ENCODE data around the gene DSE. TPM values are rescaled to one million over a fixed set of nuclear protein-coding genes. Genes with fewer than 3 reads are reported as not detected.
"Not testable (repeated sequence)": the region's sequence is repeated elsewhere in the genome, so short reads cannot be mapped to it uniquely, and the experiment has no call there.

DSE gene
- total RNA-seq: 31.6 and 32.5 TPM in 2 replicates
- 49.9 TPM for polyA plus RNA-seq (2012)

DNA sequence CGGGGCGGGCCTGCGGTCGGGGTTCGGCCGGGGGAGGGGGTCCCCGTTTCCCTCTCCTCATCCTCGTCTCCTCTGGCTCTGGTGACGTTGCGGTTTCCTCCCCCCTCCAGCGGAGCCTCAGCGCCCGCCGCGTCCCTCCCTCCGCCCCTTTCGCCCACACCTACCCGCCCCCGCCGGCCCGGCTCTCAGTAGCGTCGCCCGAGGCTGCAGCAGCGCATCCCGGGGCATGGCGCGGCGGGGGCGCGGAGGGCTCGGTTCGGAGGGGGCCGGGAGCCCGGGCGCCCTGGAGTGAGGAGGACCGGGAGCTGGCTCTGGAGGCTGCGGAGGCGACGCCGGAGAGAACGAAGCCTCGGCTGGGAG, at the start of gene DSE:
DSE (plus strand) TSS at position 188 of the 360 bp plus-strand sequence. CDS start 28,304 bp downstream, outside the sequence.
- no peak for DNase-seq (ENCODE audit: low read depth)

DNA sequence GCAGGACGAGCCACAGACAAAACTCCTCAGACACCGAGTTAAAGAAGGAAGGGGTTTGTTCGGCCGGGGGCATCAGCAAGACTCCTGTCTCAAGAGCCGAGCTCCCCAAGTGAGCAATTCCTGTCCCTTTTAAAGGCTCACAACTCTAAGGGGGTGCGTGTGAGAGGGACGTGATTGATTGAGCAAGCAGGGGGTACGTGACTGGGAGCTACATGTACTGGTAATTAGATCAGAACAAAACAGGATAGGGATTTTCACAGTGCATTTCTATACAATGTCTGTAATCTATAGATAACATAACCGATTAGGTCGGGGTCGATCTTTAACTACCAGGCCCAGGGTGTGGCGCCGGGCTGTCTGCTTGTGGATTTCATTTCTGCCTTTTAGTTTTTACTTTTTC, 48.8 kb upstream of the DSE start:
- not testable (repeated sequence) for DNase-seq (ENCODE audit: low read depth)

DNA sequence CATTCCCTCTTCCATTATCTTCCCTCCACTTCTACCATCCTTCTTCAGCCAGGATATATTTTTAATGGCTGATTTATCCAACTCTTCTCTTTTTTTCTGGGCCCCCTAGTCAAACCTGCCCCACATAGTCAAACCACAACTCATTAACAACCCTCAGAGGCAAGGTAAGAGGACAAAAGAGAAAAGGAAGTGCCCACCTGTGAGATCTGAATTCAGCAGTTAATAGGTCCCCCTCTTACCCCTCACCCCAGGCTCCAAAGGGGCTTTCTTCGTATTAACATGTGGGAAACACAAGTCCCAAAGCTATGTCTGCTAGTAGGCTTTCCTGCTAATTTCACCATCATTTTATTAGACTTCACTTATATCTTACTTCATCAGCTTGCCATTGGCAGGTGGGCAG, 46.9 kb upstream of the DSE start:
- no peak for DNase-seq (ENCODE audit: low read depth)

DNA sequence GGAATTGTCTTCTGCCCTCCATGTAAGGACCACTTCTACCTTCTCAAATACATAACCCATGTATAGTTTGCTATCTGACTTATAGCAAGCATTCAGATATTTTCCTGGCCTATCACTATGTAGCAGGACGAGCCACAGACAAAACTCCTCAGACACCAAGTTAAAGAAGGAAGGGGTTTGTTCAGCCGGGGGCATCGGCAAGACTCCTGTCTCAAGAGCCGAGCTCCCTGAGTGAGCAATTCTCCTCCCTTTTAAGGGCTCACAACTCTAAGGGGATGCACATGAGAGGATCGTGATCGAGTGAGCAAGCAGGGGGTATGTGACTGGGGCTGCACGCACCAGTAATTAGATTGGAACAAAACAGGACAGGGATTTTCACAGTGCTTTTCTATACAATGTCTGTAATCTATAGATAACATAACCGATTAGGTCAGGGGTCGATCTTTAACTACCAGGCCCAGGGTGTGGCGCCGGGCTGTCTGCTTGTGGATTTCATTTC, 45.1 kb upstream of the DSE start:
- DNase-seq (ENCODE audit: low read depth): not testable (repeated sequence)

DNA sequence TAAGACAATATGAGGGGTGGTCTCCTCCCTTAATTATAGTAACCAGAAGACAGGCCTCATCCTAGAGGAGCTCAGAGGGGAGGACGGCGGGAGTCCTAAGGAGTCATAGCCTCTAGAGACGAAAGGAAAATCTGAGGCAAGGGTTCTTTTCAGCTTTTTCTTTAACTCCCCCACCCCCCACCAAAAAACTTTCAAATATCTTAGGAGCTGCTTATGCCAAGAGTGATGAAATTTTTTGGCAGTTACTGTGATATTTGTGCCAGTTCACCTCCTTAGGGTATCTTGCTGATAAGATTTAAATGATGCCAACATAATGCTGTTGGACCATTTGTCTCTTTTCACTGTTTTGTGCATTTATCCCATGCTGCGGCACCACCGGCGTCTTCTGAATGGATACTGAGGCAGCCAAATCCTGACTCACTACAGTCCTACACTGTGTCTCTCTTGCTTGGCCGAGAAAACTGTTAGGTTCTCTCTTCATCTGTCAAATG, 44.5 kb upstream of the DSE start:
- no peak for DNase-seq (ENCODE audit: low read depth)

DNA sequence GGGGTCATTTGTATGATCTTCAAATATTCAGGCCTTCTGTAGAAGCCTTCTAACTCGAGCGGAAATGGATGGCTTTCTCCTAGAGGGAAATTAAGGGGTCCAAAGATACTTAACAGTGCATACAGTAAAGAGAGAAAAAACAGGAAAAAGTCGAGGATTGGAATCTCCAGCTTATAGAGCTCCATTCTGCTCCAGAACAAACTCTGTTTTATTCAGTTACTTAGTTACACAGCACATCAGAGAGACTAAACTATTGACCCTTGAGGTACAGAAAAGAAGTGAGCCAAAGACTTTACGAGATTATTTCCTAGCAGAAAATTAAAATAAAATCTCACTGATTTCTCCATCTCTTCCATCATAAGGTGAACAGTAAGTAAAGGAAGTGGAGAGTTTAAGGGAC, 43.8 kb upstream of the DSE start:
- DNase-seq (ENCODE audit: low read depth): no peak

DNA sequence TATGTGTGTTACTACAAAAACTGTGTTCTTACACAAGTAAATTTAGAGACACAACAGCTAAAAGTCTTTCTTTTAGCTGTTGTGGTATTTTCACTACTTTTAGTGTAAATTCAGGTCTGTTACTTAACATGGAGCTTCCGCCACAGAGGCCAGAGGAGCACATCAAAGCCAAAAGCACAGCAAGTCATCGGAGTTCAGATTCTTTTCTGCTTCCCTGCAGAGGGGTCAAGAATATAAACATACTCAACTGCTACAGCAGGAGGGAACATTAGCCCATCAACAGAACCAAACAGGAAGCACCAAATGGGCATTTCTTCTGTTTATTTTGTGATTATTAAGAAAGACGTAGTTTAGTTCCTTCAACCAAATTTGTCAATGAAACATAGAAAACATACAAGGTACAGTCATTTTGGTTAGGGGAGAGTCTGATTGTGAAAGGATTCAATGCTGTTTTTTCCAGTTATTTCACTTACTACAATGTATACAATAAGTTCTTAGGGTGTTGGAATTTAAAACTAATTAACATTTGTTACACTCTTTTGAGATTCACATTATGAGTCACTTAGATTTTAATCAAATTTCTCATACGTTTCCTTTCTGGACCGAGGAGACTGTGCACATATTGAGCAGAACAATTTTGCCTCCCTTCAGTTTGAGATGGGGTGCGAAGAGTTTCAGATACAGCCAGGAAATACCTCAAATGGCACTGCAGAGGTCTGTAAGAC, 42.8 kb upstream of the DSE start:
- no peak for DNase-seq (ENCODE audit: low read depth)

DNA sequence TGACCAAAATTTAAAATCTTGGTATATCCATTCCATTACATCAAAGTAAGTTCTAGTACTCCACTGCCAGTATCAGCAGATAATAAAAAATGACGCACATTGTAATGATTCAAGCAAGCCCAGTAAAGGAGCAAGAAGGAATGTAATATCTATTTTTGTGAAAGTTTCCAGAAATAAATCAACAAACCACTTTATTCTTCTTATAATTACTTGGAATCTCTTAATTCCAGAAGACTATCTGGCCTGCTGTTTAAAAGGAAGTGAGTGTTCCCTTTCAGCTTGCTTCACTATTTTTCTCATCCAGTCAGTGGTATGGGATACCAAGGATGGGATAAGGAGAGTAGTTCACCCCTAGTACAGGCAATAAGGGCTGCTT, 42.2 kb upstream of the DSE start:
- DNase-seq (ENCODE audit: low read depth): no peak

DNA sequence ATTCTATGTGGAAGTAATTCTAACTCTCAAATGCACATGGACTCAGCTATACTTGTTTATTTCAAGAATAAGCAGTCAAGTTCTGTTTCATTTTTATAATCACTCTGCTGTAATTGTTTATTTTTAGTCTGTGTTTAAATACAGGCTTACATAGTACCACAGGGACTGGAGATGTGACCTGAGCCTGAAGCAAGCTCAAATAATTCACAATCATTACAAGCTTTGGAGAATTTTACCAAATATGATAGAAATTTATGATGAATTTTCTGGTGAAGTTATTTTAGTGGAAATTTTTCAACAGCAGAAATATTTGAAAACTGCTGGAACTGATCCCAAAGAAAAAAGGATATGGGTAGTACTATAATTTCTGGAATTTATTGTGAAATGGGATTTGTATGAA, 41.6 kb upstream of the DSE start:
- peak; percentile 27 for DNase-seq (ENCODE audit: low read depth)

DNA sequence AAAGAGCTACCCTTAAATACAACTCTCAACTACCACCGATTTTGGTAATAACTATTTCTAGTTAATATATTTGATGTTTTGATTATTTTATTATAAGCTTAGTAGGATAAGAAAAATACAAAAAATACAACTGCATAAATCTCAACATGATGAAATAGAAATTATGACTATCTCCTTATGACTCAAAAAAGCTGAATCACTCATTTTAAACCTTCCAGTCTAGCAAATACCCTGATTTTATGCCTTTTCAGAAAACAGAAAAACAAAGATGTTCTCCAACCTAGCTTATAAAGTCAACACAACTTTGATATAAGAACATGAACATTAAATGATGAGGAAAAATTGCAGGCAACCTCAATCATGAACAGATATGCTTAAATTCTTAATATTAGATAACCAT, 40.2 kb upstream of the DSE start:
- DNase-seq (ENCODE audit: low read depth): no peak

DNA sequence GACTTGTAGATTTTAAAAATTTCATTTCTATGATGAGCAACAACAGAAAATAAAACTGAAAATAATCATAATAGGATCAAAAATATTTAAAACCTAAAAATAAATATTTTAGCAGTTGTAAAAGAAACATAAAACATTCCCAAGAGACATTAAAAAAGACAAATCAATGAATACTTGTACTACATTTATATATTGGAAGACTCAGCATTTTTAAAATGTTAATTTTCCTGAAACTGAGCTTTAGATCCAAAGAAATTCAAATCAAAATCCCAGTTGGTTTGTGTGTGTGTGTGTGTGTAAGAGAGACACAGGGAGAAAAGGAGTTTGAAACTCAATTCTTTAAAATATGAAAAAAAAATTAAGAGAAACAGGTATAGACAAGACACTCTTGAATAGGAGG, 38.7 kb upstream of the DSE start:
- DNase-seq (ENCODE audit: low read depth): no peak

DNA sequence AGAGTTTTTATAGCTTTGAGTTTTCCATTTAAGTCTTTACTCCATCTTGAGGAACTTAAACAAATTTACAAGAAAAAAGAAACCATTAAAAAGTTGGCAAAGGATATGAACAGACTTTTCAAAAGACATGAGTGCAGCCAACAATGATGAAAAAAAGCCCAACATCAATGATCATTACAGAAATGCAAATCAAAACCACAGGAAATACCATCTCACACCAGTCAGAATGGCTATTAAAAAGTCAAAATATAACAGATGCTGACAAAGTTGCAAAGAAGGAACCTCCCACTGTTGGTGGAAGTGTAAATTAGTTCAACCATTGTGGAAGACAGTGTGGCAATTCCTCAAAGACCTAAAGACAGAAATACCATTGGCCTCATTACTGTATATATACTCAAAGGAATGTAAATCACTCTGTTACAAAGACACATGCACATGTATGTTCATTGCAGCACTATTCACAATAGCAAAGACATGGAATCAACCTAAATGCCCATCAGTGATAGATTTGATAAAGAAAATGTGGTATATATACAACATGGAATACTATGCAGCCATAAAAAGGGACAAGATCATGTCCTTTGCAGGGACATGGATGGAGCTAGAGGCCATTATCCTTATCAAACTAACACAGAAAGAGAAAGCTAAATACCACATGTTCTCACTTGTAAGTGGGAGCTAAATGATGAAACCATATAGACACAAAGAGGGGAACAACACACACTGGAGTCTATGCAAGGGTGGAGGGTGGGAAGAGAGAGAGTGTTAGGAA, 35.9 kb upstream of the DSE start:
- not testable (repeated sequence) for DNase-seq (ENCODE audit: low read depth)

DNA sequence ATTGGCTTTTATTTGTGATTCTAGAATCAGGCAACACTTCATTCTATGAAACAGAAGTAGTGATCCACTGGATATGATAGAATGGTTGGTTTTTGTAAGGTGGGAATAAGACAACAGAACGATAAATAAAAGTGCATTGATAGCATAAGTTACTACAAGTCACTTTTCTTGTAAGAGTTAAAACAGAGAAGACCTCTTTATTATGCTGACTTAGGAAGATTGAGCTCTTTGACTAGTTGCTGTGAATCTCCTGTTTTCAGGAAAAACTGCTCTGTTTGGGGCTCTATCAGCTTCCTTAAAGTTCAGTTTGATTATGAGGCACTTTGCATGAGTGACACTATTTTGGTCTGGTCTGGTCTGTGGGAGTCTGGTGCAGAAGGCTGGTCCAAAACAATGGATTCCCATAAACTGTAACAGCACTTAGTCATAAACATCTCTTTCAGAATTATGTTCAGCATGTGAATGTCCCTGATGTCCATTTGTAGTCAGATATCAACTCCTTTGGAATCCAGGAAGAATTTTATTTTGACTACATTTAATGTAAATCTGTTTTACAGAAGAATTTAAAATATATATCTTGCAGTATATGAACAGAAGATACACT, 35.0 kb upstream of the DSE start:
- DNase-seq (ENCODE audit: low read depth): no peak

DNA sequence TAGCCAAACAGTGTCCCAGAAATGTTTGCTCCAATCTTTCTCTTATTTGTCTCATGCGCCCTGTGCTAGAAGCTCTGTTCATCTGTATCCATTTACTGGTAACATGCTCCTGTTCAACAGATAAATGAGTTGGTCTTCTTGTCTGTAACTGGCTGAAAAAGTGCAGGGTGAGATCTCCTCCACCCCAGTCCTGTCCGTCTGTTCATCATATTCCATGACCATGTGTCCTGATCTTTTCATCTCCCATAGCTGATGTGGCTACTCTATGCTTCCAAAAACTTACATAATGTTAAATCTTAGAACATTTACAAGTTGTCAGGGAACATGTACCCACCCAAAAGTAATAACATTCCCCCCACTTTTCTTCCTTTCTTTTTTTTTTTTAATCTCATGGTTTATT, 31.8 kb upstream of the DSE start:
- no peak for DNase-seq (ENCODE audit: low read depth)

DNA sequence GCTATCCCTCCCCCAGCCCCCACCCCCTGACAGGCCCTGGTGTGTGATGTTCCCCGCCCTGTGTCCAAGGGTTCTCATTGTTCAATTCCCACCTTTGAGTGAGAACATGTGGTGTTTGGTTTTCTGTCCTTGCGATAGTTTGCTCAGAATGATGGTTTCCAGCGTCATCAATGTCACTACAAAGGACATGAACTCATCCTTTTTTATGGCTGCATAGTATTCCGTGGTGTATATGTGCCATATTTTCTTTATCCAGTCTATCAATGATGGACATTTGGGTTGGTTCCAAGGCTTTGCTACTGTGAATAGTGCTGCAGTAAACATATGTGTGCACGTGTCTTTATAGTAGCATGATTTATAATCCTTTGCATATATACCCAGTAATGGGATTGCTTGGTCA, 30.1 kb upstream of the DSE start:
- not testable (repeated sequence) for DNase-seq (ENCODE audit: low read depth)

DNA sequence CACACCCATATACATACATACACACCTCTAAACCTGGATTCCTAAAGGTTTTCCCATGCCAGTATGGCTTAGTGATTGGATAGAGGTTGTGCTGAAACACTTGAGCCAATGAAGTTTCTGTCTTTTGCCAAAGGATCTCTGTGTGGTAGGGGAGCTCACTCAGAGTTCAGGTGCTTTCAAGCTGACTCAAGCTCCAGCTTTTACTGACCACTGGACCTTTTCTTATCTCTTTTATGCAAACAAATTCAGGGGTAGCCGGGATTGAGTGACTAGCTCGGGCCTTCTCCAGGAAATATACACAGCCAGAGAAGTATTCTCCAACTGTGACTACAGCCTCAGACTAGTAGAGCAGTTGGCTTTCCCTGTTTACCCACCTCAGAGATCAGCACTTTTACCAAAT, 21.5 kb upstream of the DSE start:
- DNase-seq (ENCODE audit: low read depth): no peak

DNA sequence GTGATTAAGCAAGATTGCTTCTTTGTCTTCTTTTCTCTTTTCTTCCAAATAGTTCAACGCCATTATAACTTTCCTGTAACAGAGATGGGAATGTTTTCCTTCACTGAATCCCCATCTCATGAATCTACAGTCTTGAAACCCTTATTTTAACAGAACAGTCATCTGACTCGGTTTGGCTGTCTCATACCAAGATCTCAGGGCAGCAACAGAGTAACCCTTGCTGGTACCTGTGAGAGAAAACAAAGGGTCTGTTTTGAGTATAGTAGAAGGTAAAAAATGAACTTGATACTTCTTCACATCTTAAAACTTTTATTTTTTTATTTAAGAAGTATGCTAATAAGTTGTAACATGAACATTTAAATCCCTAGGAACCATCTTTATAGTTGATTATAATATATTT, 19.6 kb upstream of the DSE start:
- DNase-seq (ENCODE audit: low read depth): no peak

DNA sequence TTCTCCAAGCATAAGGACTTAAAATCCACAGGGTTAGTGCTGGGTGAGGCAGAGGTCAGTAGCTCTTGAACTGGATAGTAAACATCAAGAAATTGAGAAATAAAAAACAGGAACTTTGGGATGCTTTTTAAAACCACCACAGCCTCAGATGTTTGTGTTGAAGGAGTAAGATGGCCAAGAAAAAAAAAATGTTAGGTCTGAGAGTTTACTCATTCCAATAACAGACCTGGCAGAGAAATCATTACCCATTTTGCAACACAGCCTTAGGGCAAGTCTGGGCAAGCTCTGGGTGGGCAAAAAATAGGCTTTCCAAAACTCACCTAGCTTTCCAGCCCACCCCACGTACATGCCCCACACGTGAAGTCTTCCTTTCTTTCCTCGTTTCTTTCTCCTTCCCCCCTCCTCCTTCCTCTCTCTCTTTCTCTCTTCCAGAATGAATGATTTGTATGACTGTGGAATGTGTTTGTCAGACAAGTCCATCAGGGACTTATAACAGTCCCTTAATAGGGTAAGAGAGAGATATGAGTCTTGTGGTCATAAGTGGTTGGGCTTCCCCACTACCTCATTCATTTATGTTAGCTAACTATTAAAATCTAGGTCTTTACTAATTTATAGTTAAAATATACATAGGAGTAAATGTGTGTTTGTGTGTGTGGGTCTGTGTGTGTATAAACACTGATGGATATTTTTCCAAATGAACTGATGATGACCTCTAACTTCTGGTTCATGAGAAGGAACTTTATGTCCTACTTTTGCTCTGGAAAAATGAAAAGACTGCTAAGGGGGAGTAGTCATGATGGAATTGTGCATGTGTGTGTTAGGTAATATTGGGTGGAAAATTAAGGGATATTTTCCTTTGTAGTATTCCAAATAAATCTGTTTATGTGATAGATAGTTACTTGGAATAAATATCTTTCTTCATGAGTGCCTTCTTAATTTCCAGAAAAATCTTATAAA, 18.0 kb upstream of the DSE start:
- peak; percentile 44 for DNase-seq (ENCODE audit: low read depth)

DNA sequence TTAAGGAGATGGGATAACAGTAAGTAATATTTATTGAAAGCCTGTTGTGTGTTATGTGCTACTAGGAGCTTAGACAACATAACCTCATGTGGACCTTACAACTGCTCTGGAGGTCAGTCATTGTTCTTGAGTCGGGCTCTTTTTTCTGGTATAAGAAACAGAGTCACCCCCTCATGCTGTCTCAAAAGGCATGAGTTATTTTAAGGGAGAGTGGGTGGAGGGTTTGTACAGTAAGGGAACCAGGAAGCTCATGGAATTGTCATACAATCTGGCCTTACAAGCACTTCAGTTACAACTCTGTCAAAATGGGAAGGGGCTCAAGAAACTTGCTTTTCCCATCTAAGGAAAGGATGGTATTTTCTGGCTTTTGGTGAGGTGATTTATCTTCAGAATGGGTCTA, 16.5 kb upstream of the DSE start:
- DNase-seq (ENCODE audit: low read depth): no peak

DNA sequence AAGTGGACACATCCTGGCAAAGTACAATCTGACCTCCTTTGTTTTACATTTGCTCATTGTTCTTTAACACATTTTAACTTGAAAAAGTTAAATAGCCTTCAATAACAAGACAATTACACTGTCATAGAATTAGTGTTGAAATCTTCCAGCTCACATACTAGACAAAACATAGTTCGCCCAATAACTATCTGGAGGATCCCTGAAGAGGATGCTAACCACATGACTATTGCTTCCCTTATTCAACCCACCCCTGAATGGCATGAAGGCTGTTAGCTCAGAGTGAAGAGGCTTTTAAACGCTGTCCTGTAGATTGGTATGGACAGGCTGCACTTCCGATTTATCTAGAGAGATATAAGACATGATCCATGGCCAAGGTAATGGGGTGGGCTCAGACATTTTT, 15.0 kb upstream of the DSE start:
- no peak for DNase-seq (ENCODE audit: low read depth)

DNA sequence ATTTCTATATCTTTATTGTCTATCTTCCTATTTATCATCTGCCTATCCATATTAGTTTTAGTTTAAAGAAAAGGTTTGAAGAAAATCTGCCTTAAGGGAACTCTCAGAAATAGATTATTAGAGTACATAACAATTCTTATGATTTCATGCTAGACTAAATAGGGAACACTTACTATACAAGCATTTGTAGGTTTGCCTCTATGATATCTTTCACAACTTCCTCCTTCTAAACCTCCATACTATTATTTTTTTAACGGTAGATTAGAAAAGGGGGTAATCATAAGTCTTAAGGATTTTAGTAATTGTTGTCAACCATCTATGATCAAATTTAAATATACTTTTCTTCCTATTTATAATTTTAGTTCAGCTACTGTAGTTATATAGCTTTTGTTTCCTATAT, 11.6 kb upstream of the DSE start:
- DNase-seq (ENCODE audit: low read depth): no peak

Data from myocyte (in vitro differentiated cells).